Epithelial cell of esophagus (primary cell): ENCODE measurements around the gene TBL2.
A peak's percentile ranks its signal among the peaks of the same experiment; 100 is the strongest.
"Not testable (repeated sequence)": the region's sequence is repeated elsewhere in the genome, so short reads cannot be mapped to it uniquely, and the experiment has no call there.

Experiments
- DNase-seq: peaks from one replicate; pipeline ENCODE4 v3.0.0; 2010; ENCODE audit warnings: low read depth
- H3K4me3 ChIP-seq: 2 replicates; pipeline ENCODE4 v1.5.1; 2011; ENCODE audit warnings: mild to moderate bottlenecking, low read length, control low read depth
- TF ChIP-seq, protein P1 (sequence below): IDR thresholded peaks from 2 replicates; pipeline ENCODE4 v1.5.1; 2011; ENCODE audit warnings: low read depth, mild to moderate bottlenecking, low read length, control low read depth, inconsistent platforms; ENCODE audit not compliant: insufficient read depth; ENCODE audit errors: missing control alignments

Gene TBL2

DNA sequence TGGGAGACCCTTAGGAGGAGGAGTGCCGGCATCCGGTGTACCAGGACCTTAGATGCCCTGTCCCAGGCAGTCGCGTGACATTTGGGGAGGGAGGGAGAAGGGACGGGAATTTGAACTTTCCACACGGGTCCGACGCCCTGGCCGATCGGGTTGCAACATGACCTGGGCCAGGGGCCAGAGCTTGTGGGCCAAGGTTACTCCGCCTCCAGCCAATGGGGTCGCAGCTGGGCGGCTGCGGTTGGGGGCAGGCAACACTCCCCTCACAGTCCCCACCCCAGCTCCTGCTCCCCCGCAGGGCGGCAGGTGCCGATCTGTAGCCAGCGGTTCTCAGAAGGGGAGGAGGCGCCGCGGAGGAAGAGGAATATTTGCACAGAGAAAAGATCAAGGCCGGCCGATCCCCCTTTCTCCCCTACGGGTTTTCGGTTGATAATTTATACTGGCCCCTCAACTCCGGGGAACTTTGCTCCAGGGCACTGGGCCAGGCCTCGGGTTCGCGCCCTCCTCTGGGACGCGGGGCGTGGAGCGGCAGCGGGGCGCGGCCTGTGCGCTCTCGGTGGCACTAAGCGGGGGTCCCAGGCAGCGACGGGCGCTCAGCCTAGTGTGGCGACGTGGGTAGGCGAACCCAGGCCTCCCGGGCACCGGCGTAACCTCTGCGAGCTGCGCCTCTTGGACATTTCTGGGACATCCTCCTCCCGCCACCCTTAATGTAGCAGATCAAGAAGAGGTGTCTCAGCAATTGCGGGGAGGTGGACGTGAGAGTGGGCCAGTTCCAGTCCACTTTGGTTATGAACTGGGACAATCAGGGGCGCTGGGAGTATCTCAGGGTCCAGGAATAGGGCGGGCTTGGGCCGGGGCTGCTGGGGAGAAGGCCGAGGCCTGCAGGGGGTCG is 44.8 kb upstream of the TBL2 start:
- no peak overlapping the region for H3K4me3 ChIP-seq
- TF ChIP-seq, protein P1, sequence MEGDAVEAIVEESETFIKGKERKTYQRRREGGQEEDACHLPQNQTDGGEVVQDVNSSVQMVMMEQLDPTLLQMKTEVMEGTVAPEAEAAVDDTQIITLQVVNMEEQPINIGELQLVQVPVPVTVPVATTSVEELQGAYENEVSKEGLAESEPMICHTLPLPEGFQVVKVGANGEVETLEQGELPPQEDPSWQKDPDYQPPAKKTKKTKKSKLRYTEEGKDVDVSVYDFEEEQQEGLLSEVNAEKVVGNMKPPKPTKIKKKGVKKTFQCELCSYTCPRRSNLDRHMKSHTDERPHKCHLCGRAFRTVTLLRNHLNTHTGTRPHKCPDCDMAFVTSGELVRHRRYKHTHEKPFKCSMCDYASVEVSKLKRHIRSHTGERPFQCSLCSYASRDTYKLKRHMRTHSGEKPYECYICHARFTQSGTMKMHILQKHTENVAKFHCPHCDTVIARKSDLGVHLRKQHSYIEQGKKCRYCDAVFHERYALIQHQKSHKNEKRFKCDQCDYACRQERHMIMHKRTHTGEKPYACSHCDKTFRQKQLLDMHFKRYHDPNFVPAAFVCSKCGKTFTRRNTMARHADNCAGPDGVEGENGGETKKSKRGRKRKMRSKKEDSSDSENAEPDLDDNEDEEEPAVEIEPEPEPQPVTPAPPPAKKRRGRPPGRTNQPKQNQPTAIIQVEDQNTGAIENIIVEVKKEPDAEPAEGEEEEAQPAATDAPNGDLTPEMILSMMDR = no peak
- no peak for DNase-seq

DNA sequence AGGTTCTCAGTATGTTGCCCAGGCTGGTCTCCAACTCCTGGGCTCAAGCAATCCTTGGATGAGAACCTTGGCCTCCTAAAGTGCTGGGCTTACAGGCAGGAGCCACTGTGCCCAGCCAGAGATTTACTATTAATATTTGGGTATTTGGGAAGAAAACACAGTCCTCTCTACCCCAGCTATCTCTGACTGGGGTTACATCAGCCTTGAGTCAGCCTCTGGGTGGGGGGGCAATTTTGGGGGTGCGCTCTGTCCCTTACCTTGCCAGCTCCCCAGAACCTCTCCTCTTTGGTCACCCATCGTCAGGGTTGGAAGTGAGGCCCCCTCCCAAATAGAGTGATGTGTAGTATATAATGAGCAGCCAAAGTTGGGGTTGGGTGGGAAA is 44.1 kb upstream of the TBL2 start:
- DNase-seq = no peak
- H3K4me3 ChIP-seq = no peak overlapping the region
- TF ChIP-seq, protein P1 = no peak

DNA sequence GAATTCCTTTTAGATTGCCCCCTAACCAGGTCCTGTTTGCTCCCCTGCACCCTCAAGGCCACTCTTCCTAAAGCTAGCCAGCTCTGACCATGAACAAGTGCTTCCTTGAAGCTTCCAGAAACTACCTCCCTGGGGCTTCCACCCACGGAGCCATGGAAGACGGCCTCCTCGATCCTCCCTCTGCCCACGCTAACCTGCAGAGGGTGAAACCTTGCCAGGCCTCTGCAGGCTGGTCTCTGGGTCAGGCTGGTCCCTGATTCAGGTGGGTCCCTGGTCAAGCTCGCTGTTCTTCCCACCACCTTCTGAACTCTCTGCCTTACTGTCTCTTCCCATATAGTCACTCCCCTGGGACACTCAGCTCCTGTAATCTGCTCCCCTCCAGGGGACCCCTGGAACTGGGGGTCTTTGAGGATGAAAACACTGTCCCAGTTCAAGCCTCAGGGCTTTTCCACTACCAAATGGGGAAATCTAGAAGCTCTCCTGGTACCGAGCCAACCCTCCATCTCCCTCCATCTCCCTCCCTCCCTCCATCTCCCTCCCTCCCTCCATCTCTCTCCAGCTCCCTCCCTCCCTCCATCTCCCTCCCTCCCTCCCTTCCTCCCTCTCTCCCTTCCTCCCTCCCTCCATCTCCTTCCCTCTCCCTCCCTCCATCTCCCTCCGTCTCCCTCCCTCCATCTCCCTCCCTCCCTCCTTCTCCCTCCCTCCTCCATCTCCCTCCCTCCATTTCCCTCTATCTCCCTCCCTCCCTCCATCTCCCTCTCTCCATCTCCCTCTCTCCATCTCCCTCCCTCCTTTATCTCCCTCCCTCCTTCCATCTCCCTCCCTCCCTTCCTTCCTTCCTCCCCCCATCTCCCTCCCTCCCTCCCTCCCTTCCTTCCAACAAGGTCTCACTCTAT is 43.0 kb upstream of the TBL2 start:
- TF ChIP-seq, protein P1 = no peak
- DNase-seq = no peak
- H3K4me3 ChIP-seq = no peak overlapping the region

DNA sequence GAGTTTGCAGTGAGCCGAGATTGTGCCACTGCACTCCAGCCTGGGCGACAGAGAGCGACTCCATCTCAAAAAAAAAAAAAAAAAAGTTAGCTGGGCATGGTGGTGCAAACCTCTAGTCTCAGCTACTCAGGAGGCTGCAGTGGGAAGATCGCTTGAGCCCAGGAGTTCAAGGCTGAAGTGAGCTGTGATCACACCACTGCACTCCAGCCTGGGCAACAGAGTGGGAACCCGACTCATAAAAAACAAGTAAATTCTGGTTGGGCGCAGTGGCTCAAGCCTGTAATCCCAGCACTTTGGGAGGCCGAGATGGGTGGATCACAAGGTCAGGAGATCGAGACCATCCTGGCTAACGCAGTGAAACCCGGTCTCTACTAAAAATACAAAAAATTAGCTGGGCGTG is 41.0 kb upstream of the TBL2 start:
- DNase-seq, H3K4me3 ChIP-seq: not testable (repeated sequence)

DNA sequence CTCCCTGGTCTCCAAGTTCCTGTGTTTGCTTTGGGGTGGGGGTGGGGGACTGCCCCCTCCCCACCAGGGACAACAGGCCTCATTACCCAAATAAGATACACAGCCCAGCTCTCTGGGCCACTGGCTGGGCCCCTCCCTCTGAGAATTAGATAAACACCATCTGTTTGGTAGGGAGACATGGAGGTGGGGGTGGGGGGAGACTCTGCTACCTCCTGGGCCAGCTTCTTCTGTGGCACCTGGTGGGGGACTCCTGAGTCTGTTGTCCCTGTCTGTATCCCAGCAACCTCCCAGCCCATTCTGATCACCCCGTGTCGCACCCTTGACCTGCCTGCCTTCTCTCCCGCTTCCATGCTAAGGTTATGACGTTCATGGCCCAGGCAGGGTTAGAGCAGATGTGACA is 40.2 kb upstream of the TBL2 start:
- H3K4me3 ChIP-seq = no peak overlapping the region
- TF ChIP-seq, protein P1 = no peak
- DNase-seq = no peak

DNA sequence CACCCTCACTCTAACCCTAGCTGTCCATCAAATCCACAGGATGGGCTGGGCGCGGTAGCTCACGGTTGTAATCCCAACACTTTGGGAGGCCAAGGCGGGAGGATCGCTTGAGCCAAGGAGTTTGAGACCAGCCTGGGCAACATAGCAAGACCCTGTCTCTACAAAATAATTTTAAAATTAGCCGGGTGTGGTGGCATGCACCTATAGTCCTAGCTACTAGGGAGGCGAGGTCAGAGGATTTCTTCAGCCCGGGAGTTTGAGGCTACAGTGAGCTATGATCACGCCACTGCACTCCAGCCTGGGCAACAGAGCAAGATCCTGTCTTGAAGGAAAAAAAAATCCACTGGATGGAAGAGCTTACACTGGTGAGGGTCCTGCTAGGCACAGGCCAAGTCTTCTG is 39.1 kb upstream of the TBL2 start:
- H3K4me3 ChIP-seq, DNase-seq: not testable (repeated sequence)

DNA sequence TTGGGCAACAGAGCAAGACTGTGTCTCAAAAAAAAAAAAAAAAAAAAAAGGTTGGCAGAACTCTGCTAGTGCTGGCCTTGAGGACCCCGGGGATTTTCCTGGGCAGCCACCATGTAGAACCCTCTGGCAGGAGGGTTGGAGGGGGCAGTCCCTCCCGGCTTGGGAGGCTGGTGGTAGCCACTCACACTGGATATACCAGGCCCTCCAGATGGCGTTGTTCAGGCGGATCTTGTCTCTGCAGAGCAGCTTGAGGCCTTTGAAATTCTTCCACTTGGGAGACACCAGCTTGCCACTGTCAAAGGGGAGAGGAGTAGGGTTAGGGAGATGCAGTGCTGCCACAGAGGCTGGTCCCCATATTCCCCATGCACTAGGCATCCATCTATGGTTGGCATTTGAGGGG is 37.5 kb upstream of the TBL2 start:
- TF ChIP-seq, protein P1 = no peak
- H3K4me3 ChIP-seq = no peak overlapping the region
- peak; percentile 25 for DNase-seq

DNA sequence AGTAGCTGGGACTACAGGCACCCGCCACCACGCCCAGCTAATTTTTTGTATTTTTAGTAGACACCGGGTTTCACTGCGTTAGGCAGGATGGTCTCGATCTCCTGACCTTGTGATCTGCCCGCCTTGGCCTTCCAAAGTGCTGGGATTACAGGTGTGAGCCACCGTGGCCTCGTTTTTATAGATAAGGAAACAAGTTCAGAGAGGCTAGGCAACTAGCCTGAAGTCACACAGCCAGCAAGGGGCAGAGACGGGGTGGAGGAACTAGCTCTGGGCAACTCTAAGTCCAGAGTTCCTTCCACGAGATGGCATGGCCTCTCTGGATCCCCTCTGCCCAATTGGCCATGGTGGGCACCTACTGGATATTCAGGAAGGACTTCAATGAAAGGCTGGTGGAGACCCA is 36.6 kb upstream of the TBL2 start:
- not testable (repeated sequence) for DNase-seq, H3K4me3 ChIP-seq
